ENCODE measurements around the gene LYPLAL1.
"Not testable (repeated sequence)": the region's sequence is repeated elsewhere in the genome, so short reads cannot be mapped to it uniquely, and the experiment has no call there.

The LYPLAL1 gene

DNA sequence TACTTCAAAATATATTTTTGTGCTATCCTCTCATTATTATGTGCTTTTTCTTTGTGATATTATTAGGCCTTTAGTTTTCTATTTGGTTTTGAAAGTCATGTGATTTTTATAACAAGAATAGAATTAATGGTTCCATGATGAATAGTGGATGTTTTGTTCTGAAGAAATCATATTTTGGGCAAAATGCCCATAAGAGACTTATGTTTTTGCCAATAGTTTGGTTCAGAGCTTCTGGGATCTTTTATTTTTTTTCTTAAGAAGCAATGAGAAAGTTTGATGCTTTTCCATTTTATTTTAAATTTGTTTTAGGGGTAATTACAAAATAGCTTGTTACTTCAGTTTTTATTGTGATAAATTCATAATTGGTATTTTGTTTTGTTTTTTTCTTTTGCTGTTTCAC is 49.8 kb downstream of the LYPLAL1 start:
- no peak for DNase-seq

DNA sequence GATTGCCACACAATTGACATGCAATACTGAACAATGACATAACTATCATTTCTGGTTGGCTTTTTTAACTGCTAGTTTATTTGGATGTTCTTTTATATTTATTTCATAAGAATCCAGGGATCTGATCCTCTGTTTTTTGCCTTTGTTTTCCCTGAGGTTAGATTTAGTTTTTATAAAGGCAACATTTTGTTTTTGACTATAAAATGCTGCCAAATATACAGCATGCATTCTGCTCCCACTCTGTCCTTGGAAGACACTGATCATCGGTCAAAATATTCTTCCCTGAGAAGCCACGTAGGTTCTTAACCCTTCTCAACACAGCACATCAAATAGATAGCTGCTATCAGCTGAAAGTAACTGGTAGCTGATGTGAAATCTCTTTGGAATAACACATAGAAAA is 52.5 kb downstream of the LYPLAL1 start:
- no peak for DNase-seq

DNA sequence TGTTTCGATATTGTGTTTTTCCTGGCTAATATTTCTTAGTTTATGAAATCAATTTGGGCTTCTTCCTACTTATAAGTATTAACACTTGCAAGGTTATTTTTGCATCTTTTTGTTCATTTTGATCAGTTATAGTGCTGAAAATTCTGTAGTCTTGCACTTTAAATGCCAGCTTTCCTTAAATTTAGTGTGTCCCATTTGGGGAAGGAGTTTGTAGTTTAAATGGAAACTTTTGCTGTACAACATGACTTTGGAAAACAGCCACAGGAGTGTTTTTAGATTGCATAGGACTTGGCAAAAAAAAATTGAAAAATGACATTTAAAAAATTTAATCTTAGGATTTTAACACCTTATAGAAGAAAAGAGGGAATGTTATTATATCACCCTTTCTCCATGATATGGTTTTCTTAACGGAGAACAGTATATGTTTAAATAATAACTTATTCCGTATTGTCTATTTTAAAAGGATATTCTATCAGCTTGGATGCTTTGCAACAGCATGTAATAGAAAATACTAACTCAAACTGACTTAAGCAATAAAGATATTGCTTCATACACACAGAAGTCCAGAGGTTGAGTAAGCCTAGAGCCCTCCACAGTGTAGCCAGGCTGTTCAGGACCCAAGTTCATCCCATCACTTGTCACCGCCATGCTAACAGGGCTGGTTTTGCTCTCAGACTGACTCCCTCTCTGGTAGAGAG is 53.8 kb downstream of the LYPLAL1 start:
- no peak for DNase-seq

DNA sequence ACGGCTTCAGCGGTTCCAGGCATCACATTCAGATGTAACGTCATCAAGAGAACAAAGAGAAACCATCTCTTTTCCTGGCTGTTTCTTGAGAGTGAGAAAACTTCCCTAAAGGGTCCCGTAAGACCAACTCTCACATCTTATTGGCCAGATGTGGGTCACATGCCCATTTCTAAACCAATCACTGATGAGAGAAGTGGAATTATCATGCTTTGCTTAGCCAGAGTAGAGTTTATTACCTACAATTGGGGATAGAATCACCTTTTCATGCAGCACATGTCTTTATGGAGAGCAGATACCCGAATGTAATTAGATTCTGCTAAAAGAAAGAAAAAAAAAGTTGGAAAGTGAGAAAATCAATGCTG is 54.4 kb downstream of the LYPLAL1 start:
- DNase-seq: no peak

GRCh38 chr1:219232890-219233289 is 59.2 kb downstream of the LYPLAL1 start:
- DNase-seq: no peak

DNA sequence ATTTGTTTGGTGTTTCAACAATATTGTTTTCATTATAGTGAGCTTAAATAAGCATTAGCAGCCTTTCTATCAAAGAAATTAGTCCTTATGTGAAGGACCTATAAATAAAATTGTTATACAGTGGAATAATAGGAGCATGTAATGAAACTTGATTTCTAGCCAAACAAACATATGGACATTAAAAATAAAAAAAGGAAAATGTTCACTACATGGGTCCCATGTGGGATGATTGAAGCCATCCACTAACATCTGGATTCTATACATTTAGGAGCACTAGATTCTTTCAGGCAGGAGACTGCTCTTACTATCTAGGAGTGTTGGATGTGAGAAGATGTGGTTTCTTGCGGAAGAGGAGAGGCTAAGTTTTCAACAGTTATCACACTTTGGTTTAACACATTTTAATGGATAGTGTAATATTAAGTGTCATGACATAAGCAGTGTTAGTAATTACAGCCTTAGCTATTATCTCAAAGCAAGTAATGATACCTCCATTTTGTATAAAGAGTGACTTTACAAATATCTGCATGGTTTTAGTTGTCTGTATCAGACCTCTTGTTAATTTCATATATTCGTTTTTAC is 62.3 kb downstream of the LYPLAL1 start:
- DNase-seq: peak in 1 of 2 donors; percentile 26

GRCh38 chr1:219236933-219237610 is 63.4 kb downstream of the LYPLAL1 start:
- no peak for DNase-seq

DNA sequence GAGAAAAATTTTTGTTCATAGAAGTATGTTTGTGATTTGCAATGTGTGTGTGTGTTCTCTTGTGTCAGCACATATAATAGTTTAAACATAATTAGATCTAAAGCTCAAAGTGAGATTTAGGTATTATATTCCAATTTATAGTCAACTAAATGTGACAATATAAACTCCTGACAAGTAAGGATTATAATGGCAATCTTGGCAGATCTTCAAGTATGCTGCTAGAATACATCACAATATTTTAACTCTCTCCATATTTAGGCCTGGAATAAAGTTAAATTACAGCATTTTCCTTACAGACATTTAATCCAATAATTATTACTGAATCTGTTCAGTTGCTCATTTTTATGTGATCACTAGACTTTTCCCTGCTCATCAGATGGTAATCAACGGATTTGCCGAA is 65.8 kb downstream of the LYPLAL1 start:
- DNase-seq: no peak

GRCh38 chr1:219244864-219245263 is 71.2 kb downstream of the LYPLAL1 start:
- DNase-seq: no peak

GRCh38 chr1:219247441-219247840 is 73.8 kb downstream of the LYPLAL1 start:
- DNase-seq: no peak

GRCh38 chr1:219250468-219250867 is 76.8 kb downstream of the LYPLAL1 start:
- DNase-seq: not testable (repeated sequence)

DNA sequence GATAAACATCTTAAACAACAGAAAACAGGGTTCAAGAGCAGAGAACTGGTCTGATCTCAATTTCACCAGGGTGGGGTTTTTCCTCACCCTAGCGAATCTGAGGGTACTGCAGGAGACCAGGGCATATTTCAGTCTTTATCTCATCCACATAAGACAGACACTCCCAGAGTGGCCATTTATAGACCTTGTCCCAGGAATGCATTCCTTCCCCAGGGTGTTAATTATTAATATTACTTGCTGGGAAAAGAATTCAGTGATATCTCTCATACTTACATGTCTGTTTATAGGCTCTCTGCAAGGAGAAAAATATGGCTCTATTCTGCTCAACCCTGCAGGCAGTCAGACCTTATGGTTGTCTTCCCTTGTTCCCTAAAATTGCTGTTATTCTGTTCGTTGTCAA is 84.1 kb downstream of the LYPLAL1 start:
- no peak for DNase-seq

DNA sequence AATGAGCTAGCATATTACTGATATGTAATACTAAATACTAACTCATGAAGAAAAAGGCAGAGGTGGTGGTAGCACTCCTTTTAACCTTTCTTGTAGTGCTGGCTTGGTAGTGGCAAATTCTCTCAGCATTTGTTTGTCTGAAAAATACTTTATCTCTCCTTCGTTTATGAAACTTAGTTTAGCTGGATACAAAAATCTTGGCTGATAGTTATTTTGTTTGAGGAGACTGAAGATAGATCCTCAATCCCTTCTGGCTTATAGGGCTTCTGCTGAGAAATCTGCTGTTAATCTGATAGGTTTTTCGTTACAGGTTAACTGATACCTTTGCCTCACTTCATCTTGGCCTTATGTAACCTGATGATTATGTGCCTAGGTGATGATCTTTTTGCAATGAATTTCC is 87.8 kb downstream of the LYPLAL1 start:
- no peak for DNase-seq
